Measurements from ENCODE around the gene FANCC. TPM values are rescaled to one million over a fixed set of nuclear protein-coding genes. Genes with fewer than 3 reads are reported as not detected.

Gene FANCC
- total RNA-seq, 1 experiment from 2014 or later = 19.4 TPM

- TF ChIP-seq, protein P1, sequence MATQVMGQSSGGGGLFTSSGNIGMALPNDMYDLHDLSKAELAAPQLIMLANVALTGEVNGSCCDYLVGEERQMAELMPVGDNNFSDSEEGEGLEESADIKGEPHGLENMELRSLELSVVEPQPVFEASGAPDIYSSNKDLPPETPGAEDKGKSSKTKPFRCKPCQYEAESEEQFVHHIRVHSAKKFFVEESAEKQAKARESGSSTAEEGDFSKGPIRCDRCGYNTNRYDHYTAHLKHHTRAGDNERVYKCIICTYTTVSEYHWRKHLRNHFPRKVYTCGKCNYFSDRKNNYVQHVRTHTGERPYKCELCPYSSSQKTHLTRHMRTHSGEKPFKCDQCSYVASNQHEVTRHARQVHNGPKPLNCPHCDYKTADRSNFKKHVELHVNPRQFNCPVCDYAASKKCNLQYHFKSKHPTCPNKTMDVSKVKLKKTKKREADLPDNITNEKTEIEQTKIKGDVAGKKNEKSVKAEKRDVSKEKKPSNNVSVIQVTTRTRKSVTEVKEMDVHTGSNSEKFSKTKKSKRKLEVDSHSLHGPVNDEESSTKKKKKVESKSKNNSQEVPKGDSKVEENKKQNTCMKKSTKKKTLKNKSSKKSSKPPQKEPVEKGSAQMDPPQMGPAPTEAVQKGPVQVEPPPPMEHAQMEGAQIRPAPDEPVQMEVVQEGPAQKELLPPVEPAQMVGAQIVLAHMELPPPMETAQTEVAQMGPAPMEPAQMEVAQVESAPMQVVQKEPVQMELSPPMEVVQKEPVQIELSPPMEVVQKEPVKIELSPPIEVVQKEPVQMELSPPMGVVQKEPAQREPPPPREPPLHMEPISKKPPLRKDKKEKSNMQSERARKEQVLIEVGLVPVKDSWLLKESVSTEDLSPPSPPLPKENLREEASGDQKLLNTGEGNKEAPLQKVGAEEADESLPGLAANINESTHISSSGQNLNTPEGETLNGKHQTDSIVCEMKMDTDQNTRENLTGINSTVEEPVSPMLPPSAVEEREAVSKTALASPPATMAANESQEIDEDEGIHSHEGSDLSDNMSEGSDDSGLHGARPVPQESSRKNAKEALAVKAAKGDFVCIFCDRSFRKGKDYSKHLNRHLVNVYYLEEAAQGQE (IDR thresholded peaks at IDR 0.05; ENCODE audit: low read depth) = no peak
- TF ChIP-seq TCF7L2 (IDR thresholded peaks at IDR 0.05; ENCODE audit: borderline replicate concordance, extremely low read depth, insufficient read depth, insufficient read length) = no peak
- TF ChIP-seq, protein P2, sequence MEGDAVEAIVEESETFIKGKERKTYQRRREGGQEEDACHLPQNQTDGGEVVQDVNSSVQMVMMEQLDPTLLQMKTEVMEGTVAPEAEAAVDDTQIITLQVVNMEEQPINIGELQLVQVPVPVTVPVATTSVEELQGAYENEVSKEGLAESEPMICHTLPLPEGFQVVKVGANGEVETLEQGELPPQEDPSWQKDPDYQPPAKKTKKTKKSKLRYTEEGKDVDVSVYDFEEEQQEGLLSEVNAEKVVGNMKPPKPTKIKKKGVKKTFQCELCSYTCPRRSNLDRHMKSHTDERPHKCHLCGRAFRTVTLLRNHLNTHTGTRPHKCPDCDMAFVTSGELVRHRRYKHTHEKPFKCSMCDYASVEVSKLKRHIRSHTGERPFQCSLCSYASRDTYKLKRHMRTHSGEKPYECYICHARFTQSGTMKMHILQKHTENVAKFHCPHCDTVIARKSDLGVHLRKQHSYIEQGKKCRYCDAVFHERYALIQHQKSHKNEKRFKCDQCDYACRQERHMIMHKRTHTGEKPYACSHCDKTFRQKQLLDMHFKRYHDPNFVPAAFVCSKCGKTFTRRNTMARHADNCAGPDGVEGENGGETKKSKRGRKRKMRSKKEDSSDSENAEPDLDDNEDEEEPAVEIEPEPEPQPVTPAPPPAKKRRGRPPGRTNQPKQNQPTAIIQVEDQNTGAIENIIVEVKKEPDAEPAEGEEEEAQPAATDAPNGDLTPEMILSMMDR (IDR thresholded peaks at IDR 0.05 in 2 of 3, conservative IDR thresholded peaks at IDR 0.05 in 1 of 3; ENCODE audit: borderline replicate concordance in 1 of 3, insufficient read depth in 1 of 3, low read depth in 2 of 3, low read length in 2 of 3) = no peak
Measured at GRCh38 chr9:95285307-95285706, 32.2 kb downstream of the FANCC start (continued).

- no peak for ATAC-seq
- Histone ChIP-seq H3K9me2 (ENCODE audit: insufficient read depth) (no peaks in the 10 kb centered on the region), H3K4me3 (replicated peaks in 1 of 2; ENCODE audit: low read depth in 1 of 2, low read length in 2 of 2) (no peak overlapping the region), H3K4me1 (ENCODE audit: control insufficient read depth in 1 of 2, insufficient read depth in 2 of 2, low read length in 2 of 2) (peaks cover 4 to 9% of the 10 kb centered on the region in 2 experiments; a peak in 3 of 4 replicates), H4K20me1 (ENCODE audit: insufficient read depth) (no peaks in the 10 kb centered on the region), H3K9ac (ENCODE audit: low read length) (no peak overlapping the region), H3K27ac (ENCODE audit: low read depth, low read length) (no peak overlapping the region), H3K4me2 (ENCODE audit: low read length) (no peak overlapping the region), H2AFZ (ENCODE audit: low read depth, low read length, poor library complexity, severe bottlenecking) (no peak overlapping the region), H3K9me3 (ENCODE audit: control insufficient read depth in 1 of 2, insufficient read depth in 1 of 2, low read depth in 1 of 2, low read length in 2 of 2) (no peaks in the 10 kb centered on the region), H3K79me2 (ENCODE audit: insufficient read depth, low read length) (peaks cover 5% of the 10 kb centered on the region; the same call in 1 of the 2 replicates), H3K27me3 (ENCODE audit: insufficient read depth, low read length) (no peaks in the 10 kb centered on the region), H3K36me3 (ENCODE audit: control insufficient read depth in 1 of 2, insufficient read depth in 2 of 2, low read length in 2 of 2) (no peaks in the 10 kb centered on the region)
- CTCF ChIA-PET = interaction anchor here (1.6 kb wide), 1 partner anchor 52 kb away, joined by 3 read pairs; no protein-coding TSS in a partner anchor
- no peak for DNase-seq (ENCODE audit: low read depth, low spot score)
- RAD21 ChIA-PET (ENCODE audit: low non-redundant PET in 1 of 2, low total read pairs in 2 of 2, uncharacterized antibody in 2 of 2, unreplicated experiment in 2 of 2) = no interaction called here
- intact Hi-C loops (cut with micrococcal nuclease) = no loop called here
- BruUV-seq (replicated peaks) = no TSS peak
- POLR2A ChIA-PET = no interaction called here
- no peak for TF ChIP-seq EZH2phosphoT487 (IDR thresholded peaks at IDR 0.05; ENCODE audit: borderline replicate concordance)
- TF ChIP-seq, protein P3, sequence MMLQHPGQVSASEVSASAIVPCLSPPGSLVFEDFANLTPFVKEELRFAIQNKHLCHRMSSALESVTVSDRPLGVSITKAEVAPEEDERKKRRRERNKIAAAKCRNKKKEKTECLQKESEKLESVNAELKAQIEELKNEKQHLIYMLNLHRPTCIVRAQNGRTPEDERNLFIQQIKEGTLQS (IDR thresholded peaks at IDR 0.05) = no peak
- no peak for TF ChIP-seq SRF (IDR thresholded peaks at IDR 0.05; ENCODE audit: low read depth)
- TF ChIP-seq ZNF274 (IDR thresholded peaks at IDR 0.05; ENCODE audit: low read depth, low read length) = no peak
- no peak for TF ChIP-seq ZFX (IDR thresholded peaks at IDR 0.05)
- TF ChIP-seq TCF7L2 (IDR thresholded peaks at IDR 0.05; ENCODE audit: borderline replicate concordance, extremely low read depth, insufficient read depth, insufficient read length) = no peak
- TF ChIP-seq SP1 (IDR thresholded peaks at IDR 0.05; ENCODE audit: low read depth) = no peak
- no peak for TF ChIP-seq SIN3A (IDR thresholded peaks at IDR 0.05; ENCODE audit: low read depth)
- no peak for TF ChIP-seq POLR2AphosphoS5 (IDR thresholded peaks at IDR 0.05; ENCODE audit: low read depth, low read length)
- TF ChIP-seq ZBTB33 (IDR thresholded peaks at IDR 0.05; ENCODE audit: extremely low read depth, insufficient replicate concordance, low read length) = no peak
- TF ChIP-seq FOSL1 (IDR thresholded peaks at IDR 0.05; ENCODE audit: low read depth) = no peak
- TF ChIP-seq RAD21 (IDR thresholded peaks at IDR 0.05; ENCODE audit: low read depth) = no peak
- no peak for TF ChIP-seq JUND (IDR thresholded peaks at IDR 0.05)
- no peak for TF ChIP-seq CEBPB (IDR thresholded peaks at IDR 0.05; ENCODE audit: low read depth)
Measured at GRCh38 chr9:95284162-95285080, 33.1 kb downstream of the FANCC start.
